Measurements from ENCODE around the gene MAST2. TPM values are rescaled to one million over a fixed set of nuclear protein-coding genes. Genes with fewer than 3 reads are reported as not detected.

MAST2 gene
- total RNA-seq, 1 donor from 2014 or later: 63.9 TPM

- H3K36me3 Mint-ChIP-seq (ENCODE audit: unreplicated experiment): peaks cover 10% of the 10 kb centered on the region
- H3K27me3 Mint-ChIP-seq (ENCODE audit: unreplicated experiment): no peaks in the 10 kb centered on the region
- no peak for TF ChIP-seq CTCF (IDR thresholded peaks at IDR 0.05)
- no peak overlapping the region for H3K27ac Mint-ChIP-seq (ENCODE audit: unreplicated experiment)
- no peak overlapping the region for H3K4me3 Mint-ChIP-seq (ENCODE audit: unreplicated experiment)
- no peak for DNase-seq (ENCODE audit: extremely low spot score, unreplicated experiment)
- peaks cover 2% of the 10 kb centered on the region for H3K4me1 Mint-ChIP-seq (ENCODE audit: unreplicated experiment)
- no peaks in the 10 kb centered on the region for H3K9me3 Mint-ChIP-seq (ENCODE audit: unreplicated experiment)
Measured at GRCh38 chr1:45968941-45969666, 165.7 kb downstream of the MAST2 start.

DNA sequence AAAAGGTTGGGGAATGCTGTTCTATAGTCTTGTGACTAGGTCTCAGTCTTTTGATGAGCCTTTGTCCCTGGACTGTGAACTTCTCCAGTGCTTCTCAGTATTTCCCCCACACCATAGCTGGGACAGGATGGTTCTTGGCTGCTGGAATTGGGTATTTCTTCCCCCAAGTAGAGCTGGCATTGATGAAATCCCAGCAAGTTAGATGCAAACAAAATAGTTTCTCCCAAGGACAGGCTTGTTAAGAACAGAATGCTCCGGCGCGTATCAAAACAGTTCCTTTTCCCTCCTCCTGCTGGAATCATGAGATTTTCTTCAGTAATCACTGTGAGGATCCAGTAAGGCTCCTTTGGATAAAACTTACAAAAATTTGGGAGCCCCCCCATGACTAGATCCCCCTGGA lies 166.5 kb downstream of the MAST2 start:
- peaks cover 2% of the 10 kb centered on the region for H3K4me1 Mint-ChIP-seq (ENCODE audit: unreplicated experiment)
- peaks cover 6% of the 10 kb centered on the region for H3K36me3 Mint-ChIP-seq (ENCODE audit: unreplicated experiment)
- H3K27ac Mint-ChIP-seq (ENCODE audit: unreplicated experiment): no peak overlapping the region
- H3K9me3 Mint-ChIP-seq (ENCODE audit: unreplicated experiment): no peaks in the 10 kb centered on the region
- H3K4me3 Mint-ChIP-seq (ENCODE audit: unreplicated experiment): no peak overlapping the region
- H3K27me3 Mint-ChIP-seq (ENCODE audit: unreplicated experiment): no peaks in the 10 kb centered on the region
- no peak for DNase-seq (ENCODE audit: extremely low spot score, unreplicated experiment)
- TF ChIP-seq CTCF (IDR thresholded peaks at IDR 0.05): no peak

DNA sequence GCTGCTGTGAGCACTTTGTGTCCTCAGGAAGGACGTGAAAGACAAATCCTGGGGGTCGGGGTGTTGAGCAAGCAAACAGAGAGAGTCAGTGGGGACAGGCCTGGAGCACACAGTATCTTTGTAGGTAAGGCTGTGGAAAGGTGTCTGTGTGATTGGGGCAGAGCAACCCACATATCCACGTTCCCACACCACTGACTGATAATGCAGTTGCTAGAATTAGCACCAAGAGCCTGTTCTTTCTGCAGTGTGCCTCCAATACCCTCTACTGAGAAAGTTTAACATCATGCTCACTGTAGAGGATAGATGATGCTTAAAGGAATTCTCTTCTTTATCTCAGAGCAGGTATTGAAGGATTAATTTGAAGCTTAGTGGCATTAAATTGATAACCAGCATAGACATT lies 167.9 kb downstream of the MAST2 start:
- no peak for DNase-seq (ENCODE audit: extremely low spot score, unreplicated experiment)
- no peaks in the 10 kb centered on the region for H3K27me3 Mint-ChIP-seq (ENCODE audit: unreplicated experiment)
- H3K27ac Mint-ChIP-seq (ENCODE audit: unreplicated experiment): no peak overlapping the region
- peaks cover 2% of the 10 kb centered on the region for H3K4me1 Mint-ChIP-seq (ENCODE audit: unreplicated experiment)
- no peak for TF ChIP-seq CTCF (IDR thresholded peaks at IDR 0.05)
- H3K36me3 Mint-ChIP-seq (ENCODE audit: unreplicated experiment): peaks cover 4% of the 10 kb centered on the region
- H3K4me3 Mint-ChIP-seq (ENCODE audit: unreplicated experiment): no peak overlapping the region
- no peaks in the 10 kb centered on the region for H3K9me3 Mint-ChIP-seq (ENCODE audit: unreplicated experiment)

DNA sequence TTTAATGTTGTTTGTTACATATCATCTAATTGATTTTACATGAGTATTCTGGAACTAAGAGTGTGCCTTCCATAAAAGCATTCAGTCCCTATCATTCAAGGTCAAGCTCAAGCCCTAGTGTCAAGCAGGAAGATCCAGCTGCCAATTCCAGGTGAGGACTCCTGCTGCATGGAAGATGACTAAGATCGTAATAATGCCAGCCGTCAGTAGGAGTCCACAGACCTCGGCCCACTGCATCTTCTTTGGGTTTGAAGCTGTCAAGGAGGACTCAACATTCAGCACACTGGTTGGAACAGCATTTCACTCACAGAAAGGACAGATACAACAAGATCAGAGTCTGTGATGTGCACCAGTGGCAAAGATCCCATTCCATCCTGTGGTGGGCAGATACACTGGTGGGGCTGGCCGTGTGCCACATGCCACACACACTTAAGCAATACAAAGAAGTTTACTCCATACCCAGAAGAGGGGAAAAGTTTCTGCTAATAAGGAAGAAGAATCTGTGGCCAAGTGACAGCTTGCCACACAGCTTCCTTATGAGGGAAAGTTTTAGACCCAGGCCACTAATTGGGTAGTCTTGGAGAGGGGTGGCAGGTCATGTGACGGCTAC lies 168.6 kb downstream of the MAST2 start:
- TF ChIP-seq CTCF (IDR thresholded peaks at IDR 0.05): no peak
- DNase-seq (ENCODE audit: extremely low spot score, unreplicated experiment): no peak
- no peaks in the 10 kb centered on the region for H3K9me3 Mint-ChIP-seq (ENCODE audit: unreplicated experiment)
- H3K36me3 Mint-ChIP-seq (ENCODE audit: unreplicated experiment): peaks cover 4% of the 10 kb centered on the region
- no peak overlapping the region for H3K27ac Mint-ChIP-seq (ENCODE audit: unreplicated experiment)
- H3K27me3 Mint-ChIP-seq (ENCODE audit: unreplicated experiment): no peaks in the 10 kb centered on the region
- no peak overlapping the region for H3K4me3 Mint-ChIP-seq (ENCODE audit: unreplicated experiment)
- H3K4me1 Mint-ChIP-seq (ENCODE audit: unreplicated experiment): peaks cover 2% of the 10 kb centered on the region

GRCh38 chr1:45972621-45973020 lies 169.2 kb downstream of the MAST2 start:
- Mint-ChIP-seq H3K4me3 (ENCODE audit: unreplicated experiment) (no peak overlapping the region), H3K27me3 (ENCODE audit: unreplicated experiment) (no peaks in the 10 kb centered on the region), H3K27ac (ENCODE audit: unreplicated experiment) (no peak overlapping the region), H3K4me1 (ENCODE audit: unreplicated experiment) (peaks cover 2% of the 10 kb centered on the region), H3K9me3 (ENCODE audit: unreplicated experiment) (no peaks in the 10 kb centered on the region), H3K36me3 (ENCODE audit: unreplicated experiment) (peaks cover 4% of the 10 kb centered on the region)
- no peak for DNase-seq (ENCODE audit: extremely low spot score, unreplicated experiment)
- no peak for TF ChIP-seq CTCF (IDR thresholded peaks at IDR 0.05)

Measured in osteocyte (in vitro differentiated cells).